Stimulated activated CD4-positive, alpha-beta T cell treated with anti-CD3 and anti-CD28 coated beads, Interleukin-2, amount 100 ng/mL, for 4 hours (primary cell): Measurements from ENCODE around the gene LEKR1.
"Not testable (repeated sequence)": the region's sequence is repeated elsewhere in the genome, so short reads cannot be mapped to it uniquely, and the experiment has no call there.

Experiments used
- DNase-seq: peaks from one replicate; pipeline ENCODE4 v3.0.0-alpha.2; 2020; ENCODE audit warnings: low read depth

LEKR1 gene

DNA sequence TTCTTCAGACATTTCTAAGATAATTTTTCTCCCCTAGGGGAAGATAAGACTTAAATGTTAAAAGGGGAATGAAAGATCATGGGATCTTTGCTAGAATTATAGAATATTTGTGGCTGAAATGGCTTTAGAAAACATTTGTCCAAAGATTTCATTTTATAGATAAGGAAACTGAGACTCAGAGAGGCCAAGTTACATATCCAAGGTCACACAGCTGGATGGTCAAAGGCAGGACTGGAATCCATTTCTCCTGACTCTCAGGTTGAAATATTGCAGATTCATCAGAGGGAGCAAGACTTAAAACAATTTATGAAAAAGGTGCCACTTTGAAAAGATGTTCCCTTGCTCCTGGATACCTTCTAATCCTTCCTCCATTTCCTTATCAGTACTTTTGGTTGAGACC lies 19.5 kb upstream of the LEKR1 start:
- DNase-seq: no peak

DNA sequence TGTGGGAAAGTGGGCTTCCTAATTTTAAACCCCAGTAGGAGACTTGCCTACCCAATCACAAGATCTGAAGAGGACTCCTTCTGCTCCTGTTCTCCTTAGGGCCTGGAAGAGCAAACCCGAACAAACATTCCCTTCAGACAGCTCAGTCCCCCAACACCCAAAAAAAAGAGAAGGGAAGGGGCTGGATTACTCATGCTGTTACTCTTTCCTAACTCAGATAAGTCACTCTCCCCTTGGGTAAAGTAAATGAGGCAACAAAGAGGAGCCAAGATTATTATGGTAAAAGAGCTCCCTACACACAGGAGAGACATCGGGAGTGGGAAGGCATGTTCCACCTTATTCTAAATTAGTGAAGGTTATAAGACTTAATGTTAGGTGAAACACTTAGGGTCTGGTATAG lies 18.1 kb upstream of the LEKR1 start:
- no peak for DNase-seq

GRCh38 chr3:156811089-156811862 lies 14.9 kb upstream of the LEKR1 start:
- DNase-seq: no peak

- DNase-seq: no peak
Measured at GRCh38 chr3:156812521-156813335, 13.4 kb upstream of the LEKR1 start.

GRCh38 chr3:156814295-156814694 lies 11.9 kb upstream of the LEKR1 start:
- DNase-seq: no peak

GRCh38 chr3:156816091-156816793 lies 9.9 kb upstream of the LEKR1 start:
- DNase-seq: peak; percentile 6

- peak; percentile 80 for DNase-seq
Measured at GRCh38 chr3:156816794-156817645, 9.1 kb upstream of the LEKR1 start.

- no peak for DNase-seq
Measured at GRCh38 chr3:156817646-156818272, 8.4 kb upstream of the LEKR1 start.

- DNase-seq: no peak
Measured at GRCh38 chr3:156818273-156818651, 7.9 kb upstream of the LEKR1 start.

DNA sequence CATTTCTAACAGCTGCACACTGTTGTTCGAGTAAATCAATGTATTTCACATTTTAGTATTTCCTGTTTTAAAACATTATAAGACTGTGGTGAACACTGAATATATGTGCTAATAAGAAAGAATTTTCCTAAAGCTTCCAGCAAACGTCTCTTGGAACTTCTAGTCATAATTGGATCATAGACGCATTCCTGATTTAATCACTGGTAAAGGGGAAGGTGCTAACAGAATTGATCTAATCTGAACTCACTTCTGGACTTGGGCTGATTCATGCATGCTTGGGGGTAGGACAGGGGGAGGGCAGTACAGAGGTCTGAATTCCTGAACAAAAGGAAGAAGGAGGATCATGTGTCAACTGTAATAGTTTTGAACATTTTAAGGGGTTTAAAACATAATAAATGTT lies 7.3 kb upstream of the LEKR1 start:
- no peak for DNase-seq

DNA sequence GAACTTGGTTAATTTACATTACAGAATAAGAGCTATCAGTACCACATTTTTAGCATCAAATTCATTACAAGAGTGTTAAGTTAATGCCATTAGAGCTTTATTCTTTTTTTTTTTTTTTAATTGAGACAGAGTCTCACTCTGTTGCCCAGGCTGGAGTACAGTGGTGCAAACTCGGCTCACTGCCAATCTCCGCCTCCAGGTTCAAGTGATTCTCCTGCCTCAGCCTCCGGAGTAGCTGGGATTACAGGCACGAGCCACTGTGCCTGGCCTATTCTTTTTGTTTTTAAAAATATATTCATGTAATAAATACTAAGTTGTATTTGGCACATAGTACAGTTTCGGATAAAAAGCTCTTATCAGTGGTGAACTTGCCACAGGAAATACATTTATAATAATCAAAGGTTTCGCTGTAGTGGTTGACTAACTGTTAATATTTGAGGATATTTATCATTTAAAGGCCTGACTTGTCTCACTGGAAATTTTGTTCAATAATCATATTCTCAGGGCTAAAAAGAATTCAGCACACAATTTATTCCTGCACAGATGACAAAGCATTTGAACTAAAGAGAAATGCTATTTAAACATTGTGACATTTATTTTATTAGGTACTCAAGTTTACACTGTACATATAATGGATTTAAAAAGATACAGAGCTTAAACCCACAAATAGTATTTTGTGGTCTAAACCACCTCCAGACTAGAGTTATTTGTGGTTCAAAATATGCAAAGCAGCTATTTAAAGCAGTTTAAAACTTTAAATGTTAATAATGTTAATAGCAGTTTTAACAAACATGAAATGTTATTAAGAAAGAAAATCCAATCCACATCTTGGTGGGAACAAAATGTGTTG lies 6.1 kb upstream of the LEKR1 start:
- no peak for DNase-seq

DNA sequence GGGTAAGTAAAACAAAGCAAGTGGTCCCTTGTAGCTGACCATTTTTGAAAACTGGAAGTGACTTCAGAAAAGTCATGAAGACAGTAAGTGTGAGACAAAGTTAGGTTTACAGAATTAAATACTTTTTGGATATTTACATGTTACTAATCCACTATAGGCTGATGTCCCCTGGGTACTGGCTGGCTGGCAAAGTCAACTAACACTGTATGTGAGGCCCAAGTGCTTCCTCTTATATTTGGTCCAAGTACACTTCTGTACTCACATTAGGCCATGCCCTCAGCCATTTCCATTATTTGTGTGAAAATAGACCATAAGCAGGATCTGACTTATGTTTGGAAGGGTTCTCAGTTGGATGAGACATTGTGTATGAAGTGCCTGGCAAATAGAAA lies 5.5 kb upstream of the LEKR1 start:
- DNase-seq: no peak

DNA sequence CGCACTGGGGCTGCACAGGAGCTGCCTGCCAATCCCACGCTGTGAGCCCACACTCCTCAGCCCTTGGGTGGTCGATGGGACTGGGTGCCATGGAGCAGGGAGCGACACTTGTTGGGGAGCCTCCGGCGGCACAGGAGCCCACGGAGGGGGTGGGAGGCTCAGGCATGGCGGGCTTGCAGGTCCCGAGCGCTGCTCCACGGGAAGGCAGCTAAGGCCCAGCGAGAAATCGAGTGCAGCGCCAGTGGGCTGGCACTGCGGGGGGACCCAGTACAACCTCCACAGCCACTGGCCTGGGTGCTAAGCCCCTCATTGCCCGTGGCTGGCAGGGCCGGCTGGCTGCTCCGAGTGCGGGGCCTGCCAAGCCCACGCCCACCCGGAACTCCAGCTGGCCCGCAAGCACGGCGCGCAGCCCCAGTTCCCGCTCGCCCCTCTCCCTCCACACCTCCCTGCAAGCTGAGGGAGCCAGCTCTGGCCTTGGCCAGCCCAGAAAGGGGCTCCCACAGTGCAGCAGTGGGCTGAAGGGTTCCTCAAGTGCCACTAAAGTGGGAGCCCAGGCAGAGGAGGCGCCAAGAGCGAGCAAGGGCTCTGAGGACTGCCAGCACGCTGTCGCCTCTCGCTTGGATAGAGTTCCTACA lies 3.4 kb upstream of the LEKR1 start:
- not testable (repeated sequence) for DNase-seq

- DNase-seq: no peak
Measured at GRCh38 chr3:156825795-156826143, 384 bp upstream of the LEKR1 start.

DNA sequence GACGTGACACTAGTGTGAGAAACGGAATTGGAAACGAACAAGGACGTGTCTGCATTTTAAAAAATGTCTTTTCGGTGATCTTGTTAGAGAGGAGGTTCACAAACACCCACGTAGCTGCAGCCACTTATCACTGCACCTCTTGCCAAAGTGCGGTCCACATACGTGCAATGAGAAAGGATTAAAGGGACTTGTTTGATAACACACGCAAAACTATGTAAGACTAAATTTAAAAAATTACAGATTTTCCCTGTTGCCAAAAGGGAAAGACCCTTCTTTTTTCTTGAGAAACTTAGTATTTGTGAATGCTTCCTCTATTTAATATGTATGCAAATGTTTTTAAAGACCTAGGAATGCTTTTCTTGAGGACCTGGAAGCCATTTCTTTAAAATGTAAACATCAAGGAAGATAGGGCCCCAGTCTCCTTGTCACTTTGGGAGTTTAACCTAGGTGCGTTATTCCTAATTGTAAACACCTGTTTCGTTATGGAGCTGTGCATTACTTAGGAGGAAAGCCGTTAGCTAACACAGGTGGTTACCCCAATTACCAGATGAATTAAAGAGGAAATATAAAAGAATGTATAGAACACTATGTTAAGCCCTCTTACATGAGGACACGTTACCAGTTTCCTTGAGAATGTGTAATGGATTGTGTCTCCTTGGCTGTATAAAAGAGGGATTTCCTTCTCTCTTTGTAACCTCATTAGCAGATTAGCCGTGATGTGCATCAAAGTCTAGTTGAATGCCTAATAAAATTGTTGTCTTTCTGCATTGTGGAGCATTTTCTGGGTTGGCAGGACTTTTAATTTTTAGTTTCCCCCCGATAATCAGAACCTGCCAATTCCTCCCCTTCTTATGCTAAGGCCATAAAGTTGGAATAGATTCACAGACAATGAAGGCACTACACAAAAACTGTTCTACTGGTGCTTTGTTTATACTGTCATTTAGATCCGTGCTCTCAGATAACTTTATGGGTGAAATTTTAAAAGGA lies 1.0 kb downstream of the LEKR1 start:
- DNase-seq: no peak

GRCh38 chr3:156831006-156831405 lies 4.9 kb downstream of the LEKR1 start:
- DNase-seq: no peak

- no peak for DNase-seq
Measured at GRCh38 chr3:156834435-156834834, 8.3 kb downstream of the LEKR1 start.

DNA sequence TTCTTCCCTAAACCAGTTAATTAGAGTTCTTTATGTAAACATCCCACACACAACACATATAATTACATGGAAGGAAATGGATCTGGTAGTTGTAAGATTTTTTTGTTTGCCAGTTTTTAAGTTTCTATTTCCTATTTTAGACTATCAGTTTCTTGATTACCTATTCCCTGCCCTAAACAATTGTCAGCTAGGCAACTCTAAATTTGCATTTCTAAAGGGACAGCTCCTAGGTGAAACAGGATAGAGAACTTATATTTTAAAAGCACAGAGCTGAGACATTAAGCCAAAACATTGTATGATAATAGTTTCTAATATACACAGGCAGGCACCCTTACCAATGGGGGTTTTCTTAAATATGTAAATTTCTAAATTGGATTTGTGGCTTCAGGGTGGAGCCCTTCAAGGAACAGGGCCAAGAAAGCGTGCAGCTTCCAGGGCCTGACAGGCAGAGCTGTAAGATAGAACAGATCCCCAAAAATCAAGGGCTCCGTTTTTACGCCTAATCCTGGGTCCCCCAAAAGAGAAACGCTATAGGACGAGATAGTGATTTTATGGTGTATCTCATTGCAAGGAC lies 8.9 kb downstream of the LEKR1 start:
- DNase-seq: no peak

DNA sequence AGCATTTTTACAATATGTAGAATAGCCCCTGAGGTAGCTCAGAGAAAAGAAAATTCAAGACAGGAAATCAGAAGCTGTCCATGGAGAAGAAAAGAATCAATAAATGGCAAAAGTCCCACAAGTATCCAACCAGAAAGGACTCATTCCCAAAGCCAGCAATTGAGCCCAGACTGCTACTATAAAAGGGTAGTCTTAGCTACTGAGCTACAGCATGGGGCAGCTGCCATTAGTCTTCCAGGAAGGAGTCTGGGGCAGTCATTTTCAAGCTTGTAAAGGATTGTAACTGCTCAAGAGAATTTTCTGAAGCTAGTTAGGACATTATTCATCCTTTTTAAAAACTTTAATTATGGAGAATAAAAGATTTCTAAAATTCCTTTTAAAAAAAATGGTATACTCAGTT lies 10.5 kb downstream of the LEKR1 start:
- no peak for DNase-seq
